ENCODE data around the gene MTPN. TPM values are rescaled to one million over a fixed set of nuclear protein-coding genes. Genes with fewer than 3 reads are reported as not detected.

The MTPN gene
- total RNA-seq, 2 experiments from 2014 or later, result 108 to 115 TPM

DNA sequence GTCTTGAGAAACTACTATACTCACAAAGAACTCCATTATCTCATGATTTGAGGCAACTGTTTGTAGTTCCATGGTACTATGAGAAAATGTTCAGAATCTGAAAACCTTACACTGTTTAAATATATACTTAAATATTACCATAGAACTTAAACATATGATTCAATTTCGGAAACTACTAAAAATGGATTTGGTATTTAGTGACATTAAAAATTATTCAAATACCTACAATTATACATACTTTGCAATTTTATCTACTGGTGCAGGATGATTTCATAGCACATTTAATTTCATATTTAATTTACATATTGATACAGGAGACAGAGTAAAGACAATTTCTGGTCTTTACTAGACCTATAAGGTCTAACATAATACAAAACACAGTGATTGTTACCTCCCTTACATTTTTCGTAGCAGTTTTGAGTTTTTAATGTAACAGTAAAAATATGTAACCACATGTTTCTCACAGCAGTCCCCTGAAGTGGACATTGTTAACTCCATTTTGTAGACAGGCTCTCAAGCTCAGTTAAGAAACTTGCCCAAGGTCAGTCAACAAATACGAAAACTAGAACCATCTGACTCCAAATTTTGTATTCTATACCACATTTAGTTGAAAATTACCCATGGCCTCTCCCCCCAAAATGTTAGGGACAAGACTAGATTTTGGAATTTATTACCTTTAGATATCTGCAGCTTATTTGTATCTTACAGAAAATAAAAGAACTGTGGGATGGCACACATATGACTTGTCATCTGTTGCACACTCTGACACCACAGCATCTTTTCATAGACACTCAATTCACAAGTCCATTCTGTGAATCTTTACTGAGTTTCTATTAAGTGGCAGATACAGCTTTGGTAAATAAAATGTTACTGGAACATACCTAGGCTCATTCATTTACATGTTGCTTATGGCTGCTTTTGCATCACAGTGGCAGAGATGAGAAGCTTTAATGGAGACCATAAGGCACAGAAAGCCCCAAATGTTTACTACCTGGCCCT is 36.8 kb downstream of the MTPN start:
- Mint-ChIP-seq H3K36me3 (ENCODE audit: low read depth) (peaks cover 15% of the 10 kb centered on the region), H3K9me3 (no peaks in the 10 kb centered on the region), H3K4me1 (ENCODE audit: low read depth) (peaks cover 55% of the 10 kb centered on the region), H3K27me3 (no peaks in the 10 kb centered on the region), H3K27ac (no peak overlapping the region), H3K4me3 (no peak overlapping the region)
- DNase-seq, result no peak
- TF ChIP-seq, protein P1, sequence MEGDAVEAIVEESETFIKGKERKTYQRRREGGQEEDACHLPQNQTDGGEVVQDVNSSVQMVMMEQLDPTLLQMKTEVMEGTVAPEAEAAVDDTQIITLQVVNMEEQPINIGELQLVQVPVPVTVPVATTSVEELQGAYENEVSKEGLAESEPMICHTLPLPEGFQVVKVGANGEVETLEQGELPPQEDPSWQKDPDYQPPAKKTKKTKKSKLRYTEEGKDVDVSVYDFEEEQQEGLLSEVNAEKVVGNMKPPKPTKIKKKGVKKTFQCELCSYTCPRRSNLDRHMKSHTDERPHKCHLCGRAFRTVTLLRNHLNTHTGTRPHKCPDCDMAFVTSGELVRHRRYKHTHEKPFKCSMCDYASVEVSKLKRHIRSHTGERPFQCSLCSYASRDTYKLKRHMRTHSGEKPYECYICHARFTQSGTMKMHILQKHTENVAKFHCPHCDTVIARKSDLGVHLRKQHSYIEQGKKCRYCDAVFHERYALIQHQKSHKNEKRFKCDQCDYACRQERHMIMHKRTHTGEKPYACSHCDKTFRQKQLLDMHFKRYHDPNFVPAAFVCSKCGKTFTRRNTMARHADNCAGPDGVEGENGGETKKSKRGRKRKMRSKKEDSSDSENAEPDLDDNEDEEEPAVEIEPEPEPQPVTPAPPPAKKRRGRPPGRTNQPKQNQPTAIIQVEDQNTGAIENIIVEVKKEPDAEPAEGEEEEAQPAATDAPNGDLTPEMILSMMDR (IDR thresholded peaks at IDR 0.05), result no peak
- no peak for ATAC-seq
- POLR2A ChIA-PET, result interaction anchor here (1.2 kb wide), 1 partner anchor 11 kb away, joined by 3 read pairs; no protein-coding TSS in a partner anchor
- intact Hi-C loops (cut with micrococcal nuclease), result no loop called here
- CTCF ChIA-PET, result no interaction called here

DNA sequence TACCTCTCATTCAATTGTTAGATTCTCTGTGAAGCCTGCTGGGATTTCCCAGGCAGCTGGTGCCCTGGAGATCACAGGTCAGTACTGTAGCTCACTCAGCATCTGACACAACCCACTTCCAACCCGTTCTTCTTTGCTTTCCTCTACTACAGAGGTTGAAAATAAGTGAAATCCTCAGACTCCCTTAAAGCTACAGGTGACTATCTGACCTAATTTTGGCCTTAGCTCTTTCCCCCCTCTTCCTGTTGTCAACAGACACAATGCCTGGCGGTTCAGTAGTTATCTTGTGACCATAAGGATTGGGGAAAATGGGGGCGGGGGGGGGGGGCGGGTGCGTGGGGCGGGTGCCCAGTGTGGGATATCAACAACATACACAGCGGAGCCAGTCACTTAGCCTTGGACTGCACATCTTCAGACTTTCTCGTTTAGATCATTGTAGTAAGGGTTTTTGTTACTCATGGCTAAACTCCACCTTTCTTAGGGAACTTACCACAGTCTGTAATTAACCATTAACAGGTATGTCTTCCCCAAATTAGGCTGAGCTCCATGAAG is 37.8 kb downstream of the MTPN start:
- Mint-ChIP-seq H3K4me3 (no peak overlapping the region), H3K36me3 (ENCODE audit: low read depth) (peaks cover 19% of the 10 kb centered on the region), H3K27me3 (no peaks in the 10 kb centered on the region), H3K27ac (peak overlapping the region; percentile 33), H3K9me3 (no peaks in the 10 kb centered on the region), H3K4me1 (ENCODE audit: low read depth) (peaks cover 60% of the 10 kb centered on the region)
- intact Hi-C loops (cut with micrococcal nuclease), result no loop called here
- CTCF ChIA-PET, result no interaction called here
- no peak for ATAC-seq
- POLR2A ChIA-PET, result no interaction called here
- DNase-seq, result no peak
- TF ChIP-seq, protein P1 (IDR thresholded peaks at IDR 0.05), result no peak

DNA sequence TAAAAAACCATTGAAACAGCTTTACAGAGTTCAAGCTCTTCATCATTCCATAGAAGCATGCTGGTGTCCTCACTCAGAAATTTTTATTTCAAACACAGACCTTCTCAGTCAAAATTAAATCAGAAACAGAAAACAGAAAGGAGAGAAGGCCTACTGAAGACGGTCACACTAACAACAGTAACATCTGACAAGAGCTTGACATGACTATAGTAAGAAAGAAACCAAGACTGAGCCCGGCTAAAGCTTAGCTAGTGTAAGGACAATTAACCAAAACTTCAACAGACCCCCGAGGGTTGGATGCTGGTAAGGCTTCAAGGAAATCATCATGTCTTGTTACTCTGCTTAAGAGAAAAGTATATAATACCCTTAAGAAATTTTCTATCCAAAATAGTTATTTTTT is 38.6 kb downstream of the MTPN start:
- peak overlapping the region; percentile 42 for H3K27ac Mint-ChIP-seq
- peaks cover 67% of the 10 kb centered on the region for H3K4me1 Mint-ChIP-seq (ENCODE audit: low read depth)
- no peak overlapping the region for H3K4me3 Mint-ChIP-seq
- ATAC-seq, result no peak
- H3K27me3 Mint-ChIP-seq, result no peaks in the 10 kb centered on the region
- POLR2A ChIA-PET, result interaction anchor here (1.4 kb wide), 1 partner anchor 28 kb away, joined by 3 read pairs; no protein-coding TSS in a partner anchor
- peaks cover 22% of the 10 kb centered on the region for H3K36me3 Mint-ChIP-seq (ENCODE audit: low read depth)
- DNase-seq, result no peak
- TF ChIP-seq, protein P1 (IDR thresholded peaks at IDR 0.05), result no peak
- CTCF ChIA-PET, result no interaction called here
- intact Hi-C loops (cut with micrococcal nuclease), result no loop called here
- H3K9me3 Mint-ChIP-seq, result no peaks in the 10 kb centered on the region

DNA sequence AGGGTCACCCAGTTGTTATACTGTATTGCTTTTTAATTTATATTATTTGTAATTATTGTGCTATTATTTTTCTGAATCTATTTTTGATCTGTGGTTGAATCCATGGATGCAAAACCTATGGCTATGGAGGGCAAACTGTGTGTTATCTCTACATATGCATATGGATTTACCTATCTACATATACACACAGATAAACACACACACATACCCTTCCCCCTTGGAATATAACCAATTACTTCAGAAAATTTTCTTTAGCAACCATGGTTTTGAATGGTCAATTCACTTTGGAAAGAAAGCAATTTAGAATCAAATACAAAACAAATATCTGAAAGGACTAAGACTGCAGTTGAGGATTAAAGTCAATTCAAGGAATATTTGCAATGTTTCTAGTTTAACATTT is 39.1 kb downstream of the MTPN start:
- intact Hi-C loops (cut with micrococcal nuclease), result no loop called here
- TF ChIP-seq, protein P1 (IDR thresholded peaks at IDR 0.05), result no peak
- Mint-ChIP-seq H3K27ac (peak overlapping the region; percentile 42), H3K4me1 (ENCODE audit: low read depth) (peaks cover 66% of the 10 kb centered on the region), H3K27me3 (no peaks in the 10 kb centered on the region), H3K4me3 (no peak overlapping the region), H3K9me3 (no peaks in the 10 kb centered on the region), H3K36me3 (ENCODE audit: low read depth) (peaks cover 22% of the 10 kb centered on the region)
- DNase-seq (no peak), ATAC-seq (no peak)
- CTCF ChIA-PET, result interaction anchor here (0.7 kb wide), 1 partner anchor 10 kb away, joined by 3 read pairs; no protein-coding TSS in a partner anchor
- POLR2A ChIA-PET, result interaction anchor here (1.4 kb wide), 1 partner anchor 28 kb away, joined by 3 read pairs; no protein-coding TSS in a partner anchor

Measured in activated CD8-positive, alpha-beta T cell treated with anti-CD3 and anti-CD28 coated beads for 36 hours (primary cell).